Fibroblast of gingiva (primary cell): Measurements from ENCODE around the gene MUC3A.
A peak's percentile ranks its signal among the peaks of the same experiment; 100 is the strongest.

Experiments
- DNase-seq: peaks from one replicate; pipeline ENCODE4 v3.0.0-alpha.2; 2011; ENCODE audit warnings: low read depth

The MUC3A gene

DNA sequence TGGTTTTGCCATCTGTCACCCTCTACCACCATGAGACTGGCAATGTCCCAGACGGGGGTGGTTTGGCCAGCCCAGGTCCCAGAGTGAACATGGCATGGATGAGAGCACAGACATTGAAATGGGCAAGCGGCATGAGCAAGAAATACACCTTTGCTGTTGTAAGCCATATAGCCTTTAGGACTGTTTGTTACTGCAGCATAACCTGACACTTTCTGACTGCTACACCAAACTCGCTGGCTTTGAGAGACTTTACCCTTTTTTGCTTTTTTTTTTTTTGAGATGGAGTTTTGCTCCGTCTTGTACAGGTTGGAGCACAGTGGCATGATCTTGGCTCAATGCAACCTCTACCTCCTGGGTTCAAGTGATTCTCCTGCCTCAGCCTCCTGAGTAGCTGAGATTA lies 5.2 kb upstream of the MUC3A start:
- no peak for DNase-seq

DNA sequence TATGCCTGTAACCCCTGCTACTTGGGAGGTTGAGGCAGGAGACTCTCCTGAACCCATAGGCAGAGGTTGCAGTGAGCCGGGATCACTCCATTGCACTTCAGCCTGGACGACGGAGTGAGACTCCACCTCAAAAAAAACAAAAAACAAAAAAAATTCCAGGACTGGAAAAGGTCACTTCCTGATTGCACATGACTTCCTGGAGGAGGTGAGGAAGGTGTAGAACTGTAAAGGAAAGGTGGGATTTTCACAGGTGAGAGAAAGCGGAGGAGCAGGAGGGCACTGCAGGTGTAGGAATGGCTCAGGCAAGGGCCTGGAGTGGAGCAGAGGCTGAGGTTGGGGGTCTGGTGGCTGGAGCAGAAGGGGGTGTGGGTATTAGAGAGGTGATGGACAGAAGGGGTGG lies 3.2 kb upstream of the MUC3A start:
- DNase-seq, result no peak

DNA sequence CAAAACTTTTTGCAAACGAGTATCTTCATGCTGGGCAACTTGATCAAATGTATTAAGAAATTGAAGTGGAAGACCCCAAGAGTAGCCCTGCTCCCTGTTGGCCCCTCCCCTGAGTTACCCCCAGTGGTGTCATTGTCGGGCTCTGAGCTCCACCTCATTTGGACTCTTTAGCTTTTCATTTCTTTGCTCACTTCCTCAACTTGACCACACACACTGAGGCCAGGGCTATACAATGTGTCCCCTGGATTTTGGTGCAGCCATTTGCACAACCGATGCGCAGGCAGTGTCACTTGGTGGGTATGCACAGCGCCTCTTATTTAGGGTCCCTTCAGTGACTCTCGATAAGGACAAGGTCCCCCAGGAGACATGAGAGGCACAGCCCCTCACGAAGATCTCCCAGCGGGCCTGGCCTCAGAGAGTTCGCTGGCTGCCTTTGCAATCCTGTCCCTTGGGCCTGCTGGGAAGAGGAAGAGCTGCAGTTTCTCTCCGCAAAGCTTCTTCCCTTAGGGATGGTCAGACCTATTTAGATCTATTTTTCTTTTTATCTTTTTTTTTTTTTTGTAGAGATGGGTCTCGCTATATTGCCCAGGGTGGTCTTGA lies 2.5 kb upstream of the MUC3A start:
- DNase-seq, result no peak

DNA sequence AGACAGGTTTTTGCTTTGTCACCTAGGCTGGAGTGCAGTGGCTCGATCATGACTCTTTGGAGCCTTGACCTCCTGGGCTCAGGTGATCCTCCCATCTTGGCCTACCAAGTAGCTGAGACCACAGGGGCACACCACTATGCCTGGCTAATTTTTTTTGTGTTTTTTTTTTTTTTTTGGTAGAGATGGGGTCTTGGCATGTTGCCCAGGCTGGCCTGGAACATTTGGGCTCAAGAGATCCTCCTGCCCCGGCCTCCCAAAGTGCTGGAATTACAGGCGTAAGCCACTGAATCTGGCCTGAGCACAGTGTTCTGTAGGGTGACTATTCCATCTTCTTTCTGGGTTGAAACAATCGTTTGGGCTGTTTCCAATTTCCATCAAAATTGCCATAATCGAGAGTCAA lies 1.5 kb upstream of the MUC3A start:
- DNase-seq, result no peak

DNA sequence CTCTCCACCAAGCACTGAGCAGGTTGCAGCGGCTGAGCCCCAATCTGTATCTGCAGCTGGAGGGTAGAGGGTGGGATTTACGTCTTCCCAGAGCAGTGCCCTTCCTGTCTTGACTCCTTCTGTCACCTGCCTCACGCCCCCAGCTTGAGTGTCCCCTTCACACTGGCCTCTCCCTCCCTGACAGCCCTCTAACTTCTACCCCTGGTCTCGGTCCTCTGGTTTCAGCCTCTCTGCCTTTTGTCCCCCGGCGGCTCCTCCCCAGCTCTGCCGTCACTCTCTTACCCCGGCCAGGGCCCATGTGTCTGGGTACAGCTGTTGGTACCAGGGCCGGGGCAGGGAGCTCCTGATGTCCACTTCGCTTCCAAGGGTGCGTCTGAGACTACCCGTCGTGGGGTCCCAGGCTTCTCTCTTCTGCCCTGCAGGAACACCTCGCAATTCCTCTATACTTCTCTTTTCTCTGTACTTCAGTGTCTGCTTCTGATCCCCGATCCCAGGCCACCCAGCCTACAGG lies 654 bp downstream of the MUC3A start:
- DNase-seq, result no peak

DNA sequence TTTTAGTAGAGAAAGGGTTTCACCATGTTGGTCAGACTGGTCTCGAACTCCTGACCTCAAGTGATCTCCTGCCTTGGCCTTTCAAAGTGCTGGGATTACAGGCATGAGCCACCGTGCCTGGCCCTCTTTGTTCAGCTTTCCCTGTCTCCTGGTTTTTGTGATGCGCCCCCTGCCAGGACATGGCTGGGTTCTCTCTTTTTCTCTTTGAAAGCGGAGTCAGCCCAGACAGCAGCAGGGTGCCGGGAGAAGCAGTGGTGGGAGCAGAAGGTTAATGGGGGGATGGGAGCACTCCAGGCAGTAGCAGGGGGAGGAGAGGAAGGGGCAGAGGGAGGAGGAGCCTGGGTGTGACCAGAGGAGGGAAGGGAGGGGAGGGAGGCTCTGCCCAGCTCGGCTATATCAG lies 1.8 kb downstream of the MUC3A start:
- DNase-seq, result no peak

DNA sequence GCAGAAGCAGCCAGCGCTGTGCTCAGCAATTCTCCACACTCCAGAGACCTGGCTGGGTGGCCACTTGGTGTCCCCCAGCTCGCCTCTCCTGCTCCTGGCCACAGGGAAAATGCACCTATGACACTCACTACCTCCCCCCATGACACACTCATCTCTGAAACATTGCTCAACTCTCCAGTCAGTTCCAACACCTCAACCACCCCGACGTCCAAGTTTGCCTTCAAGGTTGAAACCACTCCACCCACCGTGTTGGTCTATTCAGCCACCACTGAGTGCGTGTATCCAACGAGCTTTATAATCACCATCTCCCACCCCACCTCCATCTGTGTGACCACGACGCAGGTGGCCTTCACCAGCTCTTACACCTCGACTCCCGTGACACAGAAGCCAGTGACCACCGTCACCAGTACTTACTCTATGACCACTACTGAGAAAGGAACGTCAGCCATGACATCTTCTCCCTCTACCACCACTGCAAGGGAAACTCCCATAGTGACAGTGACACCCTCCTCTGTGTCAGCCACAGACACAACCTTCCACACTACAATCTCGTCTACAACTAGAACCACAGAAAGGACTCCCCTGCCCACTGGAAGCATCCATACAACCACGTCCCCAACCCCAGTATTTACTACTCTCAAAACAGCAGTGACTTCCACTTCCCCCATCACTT lies 2.7 kb downstream of the MUC3A start:
- no peak for DNase-seq

DNA sequence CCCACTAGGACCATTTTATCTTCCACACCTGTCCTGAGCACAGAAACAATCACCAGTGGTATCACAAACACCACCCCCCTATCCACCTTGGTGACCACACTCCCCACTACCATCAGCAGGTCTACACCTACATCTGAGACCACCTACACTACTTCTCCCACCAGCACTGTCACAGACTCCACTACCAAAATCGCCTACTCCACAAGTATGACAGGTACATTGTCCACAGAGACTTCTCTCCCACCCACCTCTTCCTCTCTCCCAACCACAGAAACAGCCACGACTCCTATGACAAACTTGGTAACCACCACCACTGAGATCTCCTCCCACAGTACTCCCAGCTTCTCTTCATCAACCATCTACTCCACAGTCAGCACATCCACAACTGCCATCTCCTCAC lies 3.3 kb downstream of the MUC3A start:
- DNase-seq, result no peak

DNA sequence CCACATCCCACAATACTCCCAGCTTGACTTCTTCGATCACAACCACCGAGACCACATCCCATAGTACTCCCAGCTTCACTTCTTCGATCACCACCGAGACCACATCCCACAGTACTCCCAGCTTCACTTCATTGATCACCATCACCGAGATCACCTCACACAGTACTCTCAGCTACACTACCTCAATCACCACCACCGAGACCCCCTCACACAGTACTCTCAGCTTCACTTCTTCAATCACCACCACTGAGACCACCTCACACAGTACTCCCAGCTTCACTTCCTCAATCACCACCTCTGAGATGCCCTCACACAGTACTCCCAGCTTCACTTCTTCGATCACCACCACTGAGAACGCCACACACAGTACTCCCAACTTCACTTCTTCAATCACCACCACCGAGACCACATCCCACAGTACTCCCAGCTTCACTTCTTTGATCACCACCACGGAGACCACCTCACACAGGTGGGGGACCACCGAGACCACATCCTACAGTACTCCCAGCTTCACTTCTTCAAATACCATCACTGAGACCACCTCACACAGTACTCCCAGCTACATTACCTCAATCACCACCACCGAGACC lies 8.6 kb downstream of the MUC3A start:
- peak; percentile 32 for DNase-seq

DNA sequence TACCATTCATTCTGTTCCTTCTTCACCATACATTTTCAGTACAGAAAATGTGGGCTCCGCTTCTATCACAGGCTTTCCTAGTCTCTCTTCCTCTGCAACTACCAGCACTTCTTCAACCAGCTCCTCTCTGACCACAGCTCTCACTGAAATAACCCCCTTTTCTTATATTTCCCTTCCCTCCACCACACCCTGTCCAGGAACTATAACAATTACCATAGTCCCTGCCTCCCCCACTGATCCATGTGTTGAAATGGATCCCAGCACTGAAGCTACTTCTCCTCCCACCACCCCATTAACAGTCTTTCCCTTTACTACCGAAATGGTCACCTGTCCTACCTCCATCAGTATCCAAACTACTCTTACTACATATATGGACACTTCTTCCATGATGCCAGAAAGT lies 10.6 kb downstream of the MUC3A start:
- DNase-seq, result no peak

DNA sequence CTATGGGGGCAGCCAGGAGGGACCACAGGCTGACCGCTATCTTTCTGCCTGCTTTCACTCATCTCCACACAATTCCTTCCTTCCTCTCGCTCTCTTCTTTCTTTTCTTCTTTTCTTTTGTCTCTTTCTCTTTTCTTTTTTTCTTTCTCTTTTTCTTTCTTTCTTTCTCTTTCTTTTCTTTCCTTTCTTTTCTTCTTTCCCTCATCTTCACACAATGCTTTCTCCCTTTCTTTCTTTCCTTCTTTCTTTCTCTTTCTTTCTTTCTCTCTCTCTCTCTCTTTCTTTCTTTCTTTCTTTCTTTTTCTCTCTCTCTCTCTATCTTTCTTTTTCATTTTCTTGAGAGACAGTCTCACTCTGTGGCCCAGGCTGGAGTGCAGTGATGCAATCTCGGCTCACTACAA lies 13.2 kb downstream of the MUC3A start:
- DNase-seq, result no peak

DNA sequence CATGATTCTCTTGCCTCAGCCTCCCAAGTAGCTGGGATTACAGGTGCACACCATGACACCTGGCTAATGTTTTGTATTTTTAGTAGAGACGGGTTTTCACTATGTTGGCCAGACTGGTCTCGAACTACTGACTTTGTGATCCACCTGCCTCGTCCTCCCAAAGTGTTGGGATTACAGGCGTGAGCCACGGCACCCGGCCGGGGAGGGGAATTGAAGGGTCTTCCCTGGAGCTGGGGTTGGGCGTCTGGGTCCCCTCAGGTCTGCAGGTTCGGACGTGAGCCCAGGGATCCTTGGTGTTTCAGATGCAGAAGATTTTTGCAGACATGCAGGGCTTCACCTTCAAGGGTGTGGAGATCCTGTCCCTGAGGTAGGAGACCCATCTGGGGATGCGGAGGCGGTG lies 14.1 kb downstream of the MUC3A start:
- DNase-seq, result no peak

DNA sequence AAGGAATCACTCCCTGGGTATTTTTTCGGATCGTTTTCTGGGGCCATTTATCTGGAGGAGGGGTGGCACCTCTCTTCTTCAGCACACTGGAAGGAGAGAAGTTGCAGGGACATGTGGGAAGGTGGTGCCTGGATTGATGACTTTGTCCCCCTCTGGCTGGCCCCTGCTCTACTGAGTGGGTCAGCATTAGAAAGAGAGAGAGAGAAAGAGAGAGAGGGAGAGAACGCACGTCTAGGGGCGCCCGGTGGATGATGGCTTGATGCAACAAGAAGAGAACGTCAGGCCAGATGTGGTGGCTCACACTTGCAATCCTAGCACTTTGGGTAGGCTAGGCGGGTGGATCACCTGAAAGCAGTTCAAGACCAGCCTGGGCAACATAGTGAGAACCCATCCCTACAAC lies 14.5 kb downstream of the MUC3A start:
- DNase-seq, result no peak

DNA sequence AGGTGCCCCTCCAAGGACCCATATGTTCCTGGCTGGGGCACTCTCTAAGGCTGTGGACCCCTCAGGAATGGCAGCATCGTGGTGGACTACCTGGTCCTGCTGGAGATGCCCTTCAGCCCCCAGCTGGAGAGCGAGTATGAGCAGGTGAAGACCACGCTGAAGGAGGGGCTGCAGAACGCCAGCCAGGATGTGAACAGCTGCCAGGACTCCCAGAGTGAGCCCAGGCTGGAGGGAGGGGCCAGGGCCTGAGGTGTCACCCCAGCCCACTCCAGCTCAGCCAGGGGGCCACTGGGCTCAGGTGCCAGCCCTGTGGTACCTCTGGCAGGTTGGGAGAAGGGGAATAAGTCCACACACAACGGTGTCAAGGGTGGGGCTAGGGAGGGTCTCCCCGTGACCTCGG lies 15.3 kb downstream of the MUC3A start:
- no peak for DNase-seq

DNA sequence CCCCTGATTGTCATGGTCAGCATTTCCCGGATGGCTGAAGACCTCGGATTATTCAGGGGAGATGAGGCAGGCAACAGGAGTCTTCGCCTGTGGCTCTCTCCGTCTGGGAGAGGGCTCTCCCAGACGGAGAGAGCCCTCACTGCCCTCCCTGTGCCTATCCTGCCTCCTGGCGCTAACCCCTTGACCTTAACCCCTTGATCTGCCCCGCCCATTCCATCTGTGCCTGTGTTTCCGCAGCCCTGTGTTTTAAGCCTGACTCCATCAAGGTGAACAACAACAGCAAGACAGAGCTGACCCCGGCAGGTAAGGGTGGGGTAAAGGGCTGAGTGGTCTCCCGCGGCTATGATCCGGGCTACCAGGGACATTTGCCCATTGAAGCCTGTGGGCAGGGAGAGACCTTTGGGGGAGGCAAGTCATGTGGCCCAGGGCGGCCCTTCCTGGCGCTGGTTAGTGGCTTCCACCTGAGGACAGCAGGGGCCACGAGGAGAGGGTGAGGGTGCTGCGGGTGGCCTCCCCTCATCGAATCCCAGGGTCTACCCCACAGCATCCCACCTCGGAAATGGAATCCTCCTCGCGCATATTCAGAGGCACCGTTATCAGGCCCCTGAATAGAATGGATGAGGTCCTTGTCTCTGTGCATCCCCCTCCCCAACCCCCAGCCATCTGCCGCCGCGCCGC lies 15.8 kb downstream of the MUC3A start:
- DNase-seq, result no peak

DNA sequence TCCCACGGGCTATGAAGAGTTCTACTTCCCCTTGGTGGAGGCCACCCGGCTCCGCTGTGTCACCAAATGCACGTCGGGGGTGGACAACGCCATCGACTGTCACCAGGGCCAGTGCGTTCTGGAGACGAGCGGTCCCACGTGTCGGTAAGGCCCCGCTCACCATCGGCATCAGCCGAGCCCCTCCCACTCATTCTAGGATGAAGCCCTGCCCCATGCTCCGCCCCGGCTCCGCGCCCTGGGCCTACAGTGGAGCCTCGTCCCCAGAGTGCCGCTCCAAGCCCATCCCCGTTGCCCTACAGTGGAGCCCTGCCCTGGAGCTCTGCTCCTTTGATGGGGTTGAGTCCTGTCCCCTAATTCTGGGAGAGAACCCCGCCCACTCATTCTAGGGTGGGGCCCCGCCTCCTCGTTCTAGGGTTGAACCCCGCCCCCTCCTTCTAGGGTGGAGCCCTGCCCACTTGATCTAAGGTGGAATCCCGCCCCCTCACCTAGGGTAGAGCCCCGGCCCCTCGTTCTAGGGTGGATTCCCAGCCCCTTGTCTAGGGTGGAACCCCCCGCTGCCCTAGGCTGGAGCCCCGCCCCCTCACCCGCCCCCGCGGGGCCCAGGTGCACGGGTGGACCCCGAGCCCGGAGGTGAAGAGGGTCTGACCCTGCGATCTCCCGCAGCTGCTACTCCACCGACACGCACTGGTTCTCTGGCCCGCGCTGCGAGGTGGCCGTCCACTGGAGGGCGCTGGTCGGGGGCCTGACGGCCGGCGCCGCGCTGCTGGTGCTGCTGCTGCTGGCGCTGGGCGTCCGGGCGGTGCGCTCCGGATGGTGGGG lies 16.6 kb downstream of the MUC3A start:
- DNase-seq, result no peak

DNA sequence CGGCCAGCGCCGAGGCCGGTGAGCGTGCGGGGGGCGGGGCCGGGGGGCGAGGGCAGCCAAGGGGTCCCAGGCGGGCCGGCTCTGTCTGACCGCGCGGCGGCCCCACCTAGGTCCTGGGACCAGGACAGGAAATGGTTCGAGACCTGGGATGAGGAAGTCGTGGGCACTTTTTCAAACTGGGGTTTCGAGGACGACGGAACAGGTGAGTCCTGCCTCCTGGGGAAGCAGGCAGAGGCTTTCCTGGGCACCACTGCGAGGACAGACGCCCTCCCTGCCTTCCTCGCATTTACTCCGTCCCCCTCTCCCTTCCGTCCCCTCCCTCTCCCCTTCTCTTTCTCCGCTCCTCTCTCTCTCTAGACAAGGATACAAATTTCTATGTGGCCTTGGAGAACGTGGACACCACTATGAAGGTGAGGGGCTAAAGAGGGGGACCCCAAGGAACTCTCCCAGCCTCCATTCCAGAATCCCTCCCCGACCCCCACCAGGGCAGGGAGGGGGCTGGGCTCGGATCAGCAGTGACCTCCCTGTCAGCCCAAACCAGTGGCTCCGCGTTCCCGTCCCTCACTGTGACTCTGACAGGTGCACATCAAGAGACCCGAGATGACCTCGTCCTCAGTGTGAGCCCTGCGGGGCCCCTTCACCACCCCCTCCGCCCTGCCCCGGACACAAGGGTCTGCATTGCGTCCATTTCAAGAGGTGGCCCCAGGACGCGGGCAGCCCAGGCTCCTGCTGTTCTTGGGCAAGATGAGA lies 17.4 kb downstream of the MUC3A start:
- DNase-seq, result no peak

DNA sequence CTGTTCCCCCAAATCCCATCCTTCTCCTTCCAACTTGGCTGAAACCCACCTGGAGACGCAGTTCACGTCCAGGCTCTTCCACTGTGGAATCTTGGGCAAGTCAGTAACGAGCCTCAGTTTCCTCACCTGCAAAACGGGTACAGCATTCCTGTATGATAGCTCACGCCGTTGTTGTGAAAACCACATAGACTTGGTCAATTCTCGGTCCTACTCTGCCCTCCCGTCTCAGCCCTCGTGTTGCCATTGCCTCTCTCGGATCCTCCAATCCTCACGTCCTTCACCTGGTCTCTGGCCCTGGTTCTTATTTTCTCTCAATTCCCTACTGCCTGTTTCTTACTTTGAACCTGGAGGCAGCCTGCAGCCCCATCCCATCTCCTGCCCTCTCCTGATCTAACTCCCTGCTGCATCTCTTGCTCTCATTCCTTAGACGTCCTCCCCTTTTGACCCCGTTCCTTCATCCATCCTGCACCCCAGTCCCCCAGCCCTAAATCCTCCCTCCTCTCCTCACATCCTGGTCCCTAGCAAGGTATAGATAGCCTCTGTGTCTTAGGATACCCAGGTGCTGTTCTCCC lies 18.0 kb downstream of the MUC3A start:
- no peak for DNase-seq

DNA sequence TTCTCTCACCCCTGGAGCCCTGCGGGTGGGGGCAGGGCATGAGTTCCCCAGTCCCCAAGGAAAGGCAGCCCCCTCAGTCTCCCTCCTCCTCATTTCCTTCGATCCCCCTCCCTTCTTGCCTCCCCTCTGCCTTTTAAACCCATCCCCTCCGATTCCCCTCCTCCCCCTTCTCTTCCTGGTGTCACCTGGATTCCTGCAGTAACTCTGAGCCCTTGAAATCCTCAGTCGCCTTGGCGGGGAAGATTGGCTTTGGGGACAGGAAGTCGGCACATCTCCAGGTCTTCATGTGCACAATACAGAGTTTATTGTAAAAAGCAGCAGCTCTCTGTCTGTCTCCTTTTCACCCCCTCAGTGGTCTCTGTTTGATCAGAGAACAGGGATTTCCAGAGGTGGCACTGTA lies 18.7 kb downstream of the MUC3A start:
- no peak for DNase-seq

DNA sequence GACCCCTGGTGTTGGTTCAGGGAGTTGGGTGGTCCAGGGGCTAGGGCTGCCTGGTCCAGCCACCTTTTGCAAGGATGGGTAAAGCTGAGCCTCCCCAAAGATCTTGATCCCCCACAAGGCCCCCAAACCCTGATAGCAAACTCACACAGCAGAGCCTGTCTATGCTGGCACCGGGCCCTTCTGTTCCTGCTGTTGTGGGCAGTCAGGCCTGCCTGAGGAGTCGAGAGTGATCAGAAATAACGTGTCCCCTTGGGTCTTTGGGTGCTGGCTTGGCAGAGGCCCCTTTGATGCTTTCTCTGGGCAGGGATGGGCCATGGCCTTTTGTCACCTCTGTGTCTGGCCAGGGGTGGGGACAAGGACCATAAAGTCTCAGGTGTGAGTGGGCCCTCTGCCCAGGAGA lies 19.3 kb downstream of the MUC3A start:
- DNase-seq, result no peak

DNA sequence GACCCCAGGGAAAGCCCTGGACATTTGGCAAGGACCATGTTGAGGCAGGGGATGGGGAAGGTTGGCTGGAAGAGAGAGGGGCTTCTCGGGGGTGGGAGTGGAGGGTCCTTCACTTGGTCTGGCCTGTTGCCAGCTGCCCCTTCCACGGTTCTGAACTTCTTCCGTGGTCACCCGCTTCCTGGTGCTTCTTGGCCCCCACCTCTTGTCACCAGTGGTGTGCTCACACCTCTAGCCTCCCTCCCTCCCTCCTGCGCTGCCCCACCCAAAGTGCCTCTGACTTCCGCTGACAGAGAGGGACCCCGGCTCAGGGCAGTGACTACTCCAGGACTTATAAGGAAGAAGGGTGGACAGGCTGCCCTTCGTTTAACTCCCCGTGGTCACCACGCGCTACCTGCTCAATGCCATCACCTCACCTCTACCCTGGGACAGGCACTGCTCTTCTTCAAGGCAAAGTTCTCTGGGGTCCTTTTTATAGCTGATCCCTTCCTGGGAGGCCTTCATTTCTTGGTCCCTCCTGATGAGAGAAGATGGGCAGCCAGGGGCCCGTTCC lies 19.8 kb downstream of the MUC3A start, which contains the start of gene MUC12:
MUC12 (plus strand) TSS at position 500 of the 550 bp plus-strand sequence. CDS start 58 bp downstream, outside the sequence.
- DNase-seq, result no peak
